HG03139 (cell line): ENCODE measurements around the gene MARCHF6.
"Not testable (repeated sequence)": the region's sequence is repeated elsewhere in the genome, so short reads cannot be mapped to it uniquely, and the experiment has no call there.

Source experiments
- ATAC-seq: cut with Tn5 transposase; IDR thresholded peaks from one replicate; pipeline ENCODE4 v1.9.1; 2021; ENCODE audit not compliant: unreplicated experiment

The MARCHF6 gene

DNA sequence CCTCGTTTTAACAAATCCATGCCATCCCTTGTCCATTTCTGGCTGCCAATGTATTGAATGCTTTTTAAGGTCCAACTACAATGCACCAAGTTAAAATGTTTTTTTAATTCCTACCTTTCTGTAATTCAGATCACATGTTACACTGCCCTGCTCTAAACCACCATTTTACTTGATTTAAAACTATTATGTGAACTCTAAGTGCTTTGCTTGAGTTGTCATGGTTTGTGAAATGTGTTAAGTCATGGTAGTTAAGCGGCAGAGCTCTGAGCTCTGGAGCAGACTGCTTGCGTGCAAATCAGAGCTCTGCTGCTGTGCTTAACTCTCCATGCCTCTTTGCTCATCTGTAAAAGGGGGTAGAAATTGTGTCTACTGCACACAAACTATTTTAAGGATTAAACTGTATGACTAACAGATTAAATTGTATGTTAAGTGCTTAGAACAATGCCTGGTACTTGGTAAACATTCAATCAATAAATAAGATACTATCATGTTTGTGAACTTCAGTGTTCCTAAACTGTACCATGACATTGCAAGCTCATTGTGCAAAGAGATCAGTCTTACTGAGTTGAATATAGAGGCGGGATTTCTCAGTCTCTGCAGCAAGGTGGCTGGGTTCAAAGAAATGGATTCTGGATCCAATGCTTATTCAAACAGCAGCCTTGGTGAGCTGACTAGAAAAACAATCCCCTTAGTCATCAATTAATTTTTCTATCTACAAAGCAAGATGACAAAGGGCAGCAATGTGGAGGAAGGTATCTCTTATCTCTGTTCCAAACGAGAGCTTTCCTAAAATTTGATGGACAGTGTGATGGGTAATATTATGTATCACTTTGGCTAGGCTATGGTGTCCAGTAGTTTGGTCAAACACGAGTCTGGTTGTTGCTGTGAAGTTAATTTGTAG is 29.7 kb upstream of the MARCHF6 start:
- ATAC-seq, result no peak

- no peak for ATAC-seq
Measured at GRCh38 chr5:10324518-10325370, 28.8 kb upstream of the MARCHF6 start.

GRCh38 chr5:10328323-10328722 is 25.2 kb upstream of the MARCHF6 start:
- no peak for ATAC-seq

- no peak for ATAC-seq
Measured at GRCh38 chr5:10329446-10329819, 24.1 kb upstream of the MARCHF6 start.

DNA sequence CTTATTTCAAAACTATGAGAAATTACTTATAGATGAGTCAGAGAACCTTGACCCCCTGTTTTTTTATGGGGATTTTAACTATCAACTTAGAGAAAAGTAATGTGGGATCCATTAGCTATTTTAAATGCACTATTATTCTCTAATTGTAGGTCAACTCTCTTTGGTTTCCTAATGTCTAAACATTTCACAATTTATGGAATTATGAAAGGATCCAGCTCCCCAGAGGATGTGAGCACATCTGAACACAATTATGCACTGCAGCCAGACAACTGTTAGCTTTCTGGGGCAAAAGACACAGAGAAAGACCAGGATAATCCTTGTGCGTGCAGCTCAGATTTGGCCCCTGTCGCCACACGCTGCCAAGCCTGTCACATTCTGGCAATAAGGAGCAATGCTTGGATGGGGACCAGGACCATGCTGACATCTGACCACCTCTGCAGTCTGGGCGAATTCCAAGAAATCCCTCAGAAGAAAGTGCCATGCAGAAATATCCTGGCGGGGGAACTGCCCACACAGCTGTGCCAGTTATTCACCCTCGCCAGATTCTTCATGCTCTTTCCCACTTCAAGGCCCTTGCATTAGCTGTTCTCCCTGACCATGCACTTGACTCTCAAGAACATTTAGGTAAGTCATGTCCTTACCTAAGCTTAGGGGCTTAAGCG is 23.5 kb upstream of the MARCHF6 start:
- ATAC-seq, result no peak

- no peak for ATAC-seq
Measured at GRCh38 chr5:10330511-10331230, 22.8 kb upstream of the MARCHF6 start.

- no peak for ATAC-seq
Measured at GRCh38 chr5:10331341-10331796, 22.1 kb upstream of the MARCHF6 start.

DNA sequence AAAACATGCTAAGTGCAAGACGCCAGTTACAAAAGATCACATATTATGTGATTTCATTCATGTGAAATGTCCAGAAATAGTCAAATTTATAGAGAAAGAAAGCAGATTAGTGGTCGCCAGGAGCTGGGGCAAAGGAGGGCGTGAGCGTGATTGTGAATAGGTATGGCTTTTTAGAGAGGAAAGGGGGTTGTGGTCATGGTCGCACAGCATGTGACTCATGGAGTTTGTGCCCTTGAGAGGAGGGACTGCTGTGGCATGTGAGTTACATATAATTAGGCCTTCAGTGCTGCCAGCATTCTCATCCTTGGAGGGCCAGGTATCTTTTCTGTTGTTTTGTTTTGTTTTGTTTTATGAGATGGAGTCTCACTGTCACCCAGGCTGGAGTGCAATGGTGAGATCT is 21.2 kb upstream of the MARCHF6 start:
- no peak for ATAC-seq

DNA sequence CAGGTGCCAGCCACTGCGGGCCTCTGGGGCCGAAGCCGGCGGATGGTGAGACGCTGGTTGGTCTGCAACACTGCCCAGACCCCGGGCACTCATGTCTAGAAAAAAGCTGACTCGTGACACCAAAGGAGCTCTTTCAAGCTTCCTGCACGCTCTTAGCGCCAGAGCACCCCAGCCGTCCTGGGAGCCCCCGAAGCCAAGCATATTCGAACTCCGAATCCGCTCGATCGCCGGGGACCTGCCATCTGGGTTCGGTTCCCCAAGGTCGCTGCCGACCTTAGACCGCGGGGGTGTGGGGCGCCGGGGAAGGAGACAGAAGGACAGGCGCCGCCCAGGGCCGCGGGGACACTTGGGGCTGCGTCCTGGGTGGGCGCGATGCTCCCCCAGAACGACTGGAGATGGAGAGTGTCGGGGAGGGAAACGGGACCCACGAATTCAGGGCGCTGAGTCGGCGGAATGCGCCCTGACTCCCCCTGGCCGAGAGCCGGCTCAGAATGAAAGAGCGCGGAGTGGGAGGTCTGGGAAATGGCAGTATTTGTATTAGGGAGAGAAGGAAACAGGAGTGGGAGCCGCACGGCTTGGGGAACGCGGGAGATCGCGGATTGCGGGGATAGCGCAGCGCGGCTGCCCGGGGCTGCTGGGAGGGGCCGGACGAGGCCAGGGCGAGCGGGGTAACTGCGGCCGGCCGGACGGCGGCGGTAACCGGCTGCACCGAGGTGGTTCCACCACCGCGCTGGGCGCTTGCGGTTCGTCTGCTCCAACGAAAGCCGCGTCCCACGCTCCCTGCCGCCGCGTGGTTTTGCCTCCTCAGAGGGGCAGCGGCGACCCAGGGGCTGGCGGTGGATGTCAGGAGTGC is 20.1 kb upstream of the MARCHF6 start:
- no peak for ATAC-seq

DNA sequence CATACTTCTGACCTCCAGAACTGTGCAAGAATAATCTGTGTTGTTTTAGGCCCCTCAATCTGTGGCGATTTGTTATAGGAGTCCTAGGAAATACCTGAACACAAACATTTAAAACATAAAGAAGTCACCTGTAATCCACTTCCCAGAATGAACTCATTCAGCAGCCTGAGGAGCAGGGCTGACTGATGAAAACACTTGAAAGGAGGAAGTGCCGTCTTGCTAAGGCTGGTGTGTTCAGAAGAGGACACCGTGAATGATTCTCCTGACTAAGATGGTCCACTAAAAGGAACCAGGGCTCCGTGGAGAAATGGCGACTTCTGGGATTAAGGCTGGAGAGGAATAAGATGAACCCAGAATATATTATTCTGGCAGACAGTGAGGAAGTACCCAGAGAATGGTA is 18.7 kb upstream of the MARCHF6 start:
- no peak for ATAC-seq

GRCh38 chr5:10335711-10336470 is 17.6 kb upstream of the MARCHF6 start:
- no peak for ATAC-seq

DNA sequence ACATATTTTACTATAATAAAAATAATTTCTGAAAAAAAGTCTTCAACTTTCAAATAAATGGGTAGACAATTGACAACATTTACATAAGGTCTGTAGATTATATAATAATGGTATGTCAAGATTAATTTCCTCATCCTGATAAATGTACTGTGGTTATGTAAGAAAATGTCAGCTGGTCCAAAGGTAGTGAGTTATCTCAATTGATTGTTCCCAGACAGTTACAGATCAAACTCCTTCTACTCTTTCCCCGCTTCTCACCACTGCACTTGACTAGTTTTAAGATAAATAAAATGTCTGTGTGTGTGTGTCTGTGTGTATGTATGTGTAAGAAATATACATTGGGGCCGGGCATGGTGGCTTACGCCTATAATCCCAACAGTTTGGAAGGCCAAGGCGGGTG is 16.4 kb upstream of the MARCHF6 start:
- no peak for ATAC-seq

GRCh38 chr5:10337986-10338385 is 15.5 kb upstream of the MARCHF6 start:
- ATAC-seq, result no peak

GRCh38 chr5:10338686-10339057 is 14.8 kb upstream of the MARCHF6 start:
- ATAC-seq, result no peak

GRCh38 chr5:10339058-10339811 is 14.3 kb upstream of the MARCHF6 start:
- no peak for ATAC-seq

GRCh38 chr5:10339958-10340357 is 13.5 kb upstream of the MARCHF6 start:
- ATAC-seq, result no peak

DNA sequence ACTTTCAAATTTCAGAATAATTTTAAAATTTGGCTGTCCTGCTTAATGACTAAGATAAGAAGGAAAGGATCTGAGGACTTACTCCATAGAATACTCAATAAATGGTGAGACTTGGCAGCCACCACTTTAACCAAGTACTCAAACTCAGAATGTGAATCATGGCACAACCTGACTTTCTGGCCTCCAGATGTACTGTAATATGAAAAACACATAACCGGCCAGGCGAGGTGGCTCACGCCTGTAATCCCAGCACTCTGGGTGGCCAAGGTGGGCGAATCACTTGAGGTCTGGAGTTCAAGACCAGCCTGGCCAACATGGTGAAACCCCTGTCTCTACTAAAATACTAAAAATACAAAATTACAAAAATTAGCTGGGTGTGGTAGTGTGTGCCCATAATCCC is 10.0 kb upstream of the MARCHF6 start:
- no peak for ATAC-seq

DNA sequence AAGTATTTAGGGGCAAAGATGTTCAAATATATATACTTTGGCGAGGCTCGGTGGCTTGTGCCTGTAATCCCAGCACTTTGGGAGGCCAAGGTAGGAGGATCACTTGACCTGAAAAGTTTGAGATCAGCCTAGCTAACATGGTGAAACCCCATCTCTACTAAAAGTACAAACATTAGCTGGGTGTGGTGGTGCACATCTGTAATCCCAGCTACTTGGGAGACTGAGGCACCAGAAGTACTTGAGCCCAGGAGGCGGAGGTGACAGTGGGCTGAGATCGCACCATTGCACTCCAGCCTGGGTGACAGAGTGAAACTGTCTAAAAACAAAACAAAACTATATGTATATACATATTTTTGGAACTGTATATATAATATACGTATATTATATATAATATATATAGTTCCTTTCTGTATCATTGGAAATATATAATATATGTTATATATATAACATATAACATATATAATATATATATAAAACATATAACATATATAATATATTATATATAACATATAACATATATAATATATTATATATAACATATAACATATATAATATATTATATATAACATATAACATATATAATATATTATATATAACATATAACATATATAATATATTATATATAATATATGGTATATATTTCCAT is 8.9 kb upstream of the MARCHF6 start:
- ATAC-seq, result not testable (repeated sequence)
